Mammary epithelial cell (primary cell): ENCODE results near the gene RALGPS1.

Experiments used
- EZH2 ChIP-seq: IDR thresholded peaks from 2 replicates; pipeline ENCODE4 v1.6.1; 2012; ENCODE audit warnings: low read length, inconsistent platforms, borderline replicate concordance
- TF ChIP-seq, protein P1 (sequence below), 2 donors: IDR thresholded peaks in 1 of 2; conservative IDR thresholded peaks in 1 of 2; 2 replicates each; pipeline ENCODE4 v1.5.1; 2011 to 2012; ENCODE audit warnings: inconsistent platforms in 2 of 2, low read length in 2 of 2, mild to moderate bottlenecking in 2 of 2, control low read depth in 1 of 2, low read depth in 1 of 2; ENCODE audit not compliant: insufficient read depth in 1 of 2; ENCODE audit errors: extremely low read depth in 1 of 2

DNA sequence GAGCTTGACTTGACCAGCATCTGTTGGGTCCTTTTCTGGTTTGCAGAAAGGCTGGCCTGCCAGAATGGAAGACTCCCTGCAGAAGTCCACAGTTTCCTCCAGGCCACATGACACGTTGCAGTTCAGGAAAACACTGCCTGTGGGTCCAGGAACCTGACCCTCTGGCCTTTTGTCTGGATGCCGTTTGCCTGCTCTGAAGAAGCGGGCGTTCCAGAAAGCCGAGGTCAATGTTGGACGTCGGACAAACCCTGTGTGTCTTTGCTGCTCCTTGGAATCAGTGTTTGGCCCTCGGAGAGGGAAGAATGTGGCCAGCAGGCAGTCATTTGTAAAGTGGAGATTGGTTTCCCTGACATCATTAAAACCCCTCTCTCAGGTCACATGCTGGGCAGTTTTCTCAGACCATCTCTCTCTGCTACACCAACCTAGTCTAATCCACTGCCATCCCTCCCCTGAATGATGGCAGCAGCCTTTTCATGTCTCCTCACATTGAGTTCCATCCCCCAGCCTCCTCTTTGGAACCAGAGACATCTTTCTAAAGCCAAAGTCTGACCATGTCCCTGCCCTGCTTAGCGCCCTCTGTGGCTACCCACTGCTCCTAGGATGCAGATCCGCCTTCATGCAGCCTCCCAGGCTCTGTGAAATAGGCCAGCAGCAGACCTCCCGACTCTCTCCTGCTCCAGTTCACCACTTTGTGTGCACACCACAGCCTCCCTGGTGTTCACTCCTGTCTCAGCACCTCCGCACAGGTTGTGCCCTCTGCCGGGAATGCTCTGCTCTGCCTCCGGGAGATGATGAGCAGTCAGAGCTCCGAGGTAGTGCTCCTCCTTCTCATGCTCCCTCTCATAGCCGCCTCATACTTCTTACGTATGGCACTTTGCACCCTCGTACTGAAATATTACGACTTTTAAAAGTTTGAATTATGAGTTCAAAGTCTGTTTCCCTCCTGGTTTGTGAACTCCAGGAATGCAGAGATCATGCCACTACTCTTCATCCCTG is 75.6 kb downstream of the RALGPS1 start:
- TF ChIP-seq, protein P1, sequence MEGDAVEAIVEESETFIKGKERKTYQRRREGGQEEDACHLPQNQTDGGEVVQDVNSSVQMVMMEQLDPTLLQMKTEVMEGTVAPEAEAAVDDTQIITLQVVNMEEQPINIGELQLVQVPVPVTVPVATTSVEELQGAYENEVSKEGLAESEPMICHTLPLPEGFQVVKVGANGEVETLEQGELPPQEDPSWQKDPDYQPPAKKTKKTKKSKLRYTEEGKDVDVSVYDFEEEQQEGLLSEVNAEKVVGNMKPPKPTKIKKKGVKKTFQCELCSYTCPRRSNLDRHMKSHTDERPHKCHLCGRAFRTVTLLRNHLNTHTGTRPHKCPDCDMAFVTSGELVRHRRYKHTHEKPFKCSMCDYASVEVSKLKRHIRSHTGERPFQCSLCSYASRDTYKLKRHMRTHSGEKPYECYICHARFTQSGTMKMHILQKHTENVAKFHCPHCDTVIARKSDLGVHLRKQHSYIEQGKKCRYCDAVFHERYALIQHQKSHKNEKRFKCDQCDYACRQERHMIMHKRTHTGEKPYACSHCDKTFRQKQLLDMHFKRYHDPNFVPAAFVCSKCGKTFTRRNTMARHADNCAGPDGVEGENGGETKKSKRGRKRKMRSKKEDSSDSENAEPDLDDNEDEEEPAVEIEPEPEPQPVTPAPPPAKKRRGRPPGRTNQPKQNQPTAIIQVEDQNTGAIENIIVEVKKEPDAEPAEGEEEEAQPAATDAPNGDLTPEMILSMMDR (conservative IDR thresholded peaks at IDR 0.05 in 1 of 2, IDR thresholded peaks at IDR 0.05 in 1 of 2; ENCODE audit: extremely low read depth in 1 of 2, insufficient read depth in 1 of 2, low read depth in 1 of 2, low read length in 2 of 2) = no peak
- TF ChIP-seq EZH2 = no peak
